Measurements from ENCODE around the gene C4BPB.

Gene C4BPB

GRCh38 chr1:207070811-207071210 lies 17.8 kb upstream of the C4BPB start:
- H3K56ac ChIP-seq (ENCODE audit: low read length): no peak overlapping the region
- H3K18ac ChIP-seq (ENCODE audit: low read length): no peak overlapping the region
- H2BK15ac ChIP-seq (replicated peaks; ENCODE audit: low read depth): no peak overlapping the region
- no peak overlapping the region for H4K5ac ChIP-seq (ENCODE audit: low read length)
- no CpG with 5 or more reads among the region's 4 CpGs for WGBS (ENCODE audit: extremely low coverage, insufficient coverage, low lambda C conversion rate)
- H2AK5ac ChIP-seq (ENCODE audit: low read length): no peak overlapping the region
- no peaks in the 10 kb centered on the region for H3K79me2 ChIP-seq (ENCODE audit: control insufficient read depth, insufficient read depth, low read length)
- H3K36me3 ChIP-seq (ENCODE audit: control insufficient read depth, insufficient read depth, low read length): no peaks in the 10 kb centered on the region
- no peaks in the 10 kb centered on the region for H3K79me1 ChIP-seq (ENCODE audit: low read length)
- no peak overlapping the region for H4K8ac ChIP-seq (ENCODE audit: low read depth, low read length)
- no peak overlapping the region for H3K23ac ChIP-seq (ENCODE audit: low read length)
- no peak for DNase-seq
- no peak overlapping the region for H2BK5ac ChIP-seq (ENCODE audit: low read length)
- H2BK120ac ChIP-seq (ENCODE audit: low read depth, low read length): no peak overlapping the region
- H3K9ac ChIP-seq (ENCODE audit: low read length): no peak overlapping the region
- H3K4ac ChIP-seq (ENCODE audit: low read depth, low read length): no peak overlapping the region
- no peaks in the 10 kb centered on the region for H3K4me1 ChIP-seq (ENCODE audit: control insufficient read depth, low read depth, low read length)
- H3K4me2 ChIP-seq (ENCODE audit: low read length): no peak overlapping the region
- no peaks in the 10 kb centered on the region for H3K27me3 ChIP-seq (ENCODE audit: insufficient read depth, low read length, poor library complexity)
- no peak overlapping the region for H3K27ac ChIP-seq (ENCODE audit: low read depth, low read length)
- H3K4me3 ChIP-seq (ENCODE audit: low read length): no peak overlapping the region

DNA sequence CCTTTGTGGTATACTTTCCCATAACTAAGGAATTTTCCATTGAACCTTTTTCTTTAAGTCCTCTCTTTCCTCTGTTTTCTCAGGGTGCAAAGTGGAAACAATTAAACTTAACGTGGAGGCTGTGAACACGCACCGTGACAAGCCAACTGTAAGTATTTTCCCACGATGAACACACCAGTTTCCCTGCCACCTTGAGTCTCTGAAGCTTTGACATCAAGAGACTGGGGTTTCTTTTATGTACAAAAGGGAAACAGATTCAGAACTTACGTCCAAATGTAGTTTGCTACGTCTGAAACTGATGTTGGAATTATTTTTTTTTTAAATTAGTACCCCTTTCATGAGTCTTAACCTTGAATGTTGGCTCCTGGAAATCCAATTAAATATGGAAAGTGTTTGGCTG lies 17.2 kb upstream of the C4BPB start:
- H3K27me3 ChIP-seq (ENCODE audit: insufficient read depth, low read length, poor library complexity): no peaks in the 10 kb centered on the region
- no peak overlapping the region for H3K56ac ChIP-seq (ENCODE audit: low read length)
- no CpG with 5 or more reads among the region's 6 CpGs for WGBS (ENCODE audit: extremely low coverage, insufficient coverage, low lambda C conversion rate)
- H2BK15ac ChIP-seq (replicated peaks; ENCODE audit: low read depth): no peak overlapping the region
- no peaks in the 10 kb centered on the region for H3K79me1 ChIP-seq (ENCODE audit: low read length)
- DNase-seq: no peak
- no peaks in the 10 kb centered on the region for H3K79me2 ChIP-seq (ENCODE audit: control insufficient read depth, insufficient read depth, low read length)
- no peak overlapping the region for H4K8ac ChIP-seq (ENCODE audit: low read depth, low read length)
- H2BK5ac ChIP-seq (ENCODE audit: low read length): no peak overlapping the region
- H3K36me3 ChIP-seq (ENCODE audit: control insufficient read depth, insufficient read depth, low read length): no peaks in the 10 kb centered on the region
- no peak overlapping the region for H3K18ac ChIP-seq (ENCODE audit: low read length)
- no peak overlapping the region for H2BK120ac ChIP-seq (ENCODE audit: low read depth, low read length)
- H3K4me1 ChIP-seq (ENCODE audit: control insufficient read depth, low read depth, low read length): no peaks in the 10 kb centered on the region
- H4K5ac ChIP-seq (ENCODE audit: low read length): no peak overlapping the region
- H2AK5ac ChIP-seq (ENCODE audit: low read length): no peak overlapping the region
- no peak overlapping the region for H3K4ac ChIP-seq (ENCODE audit: low read depth, low read length)
- H3K4me2 ChIP-seq (ENCODE audit: low read length): no peak overlapping the region
- H3K27ac ChIP-seq (ENCODE audit: low read depth, low read length): no peak overlapping the region
- H3K9ac ChIP-seq (ENCODE audit: low read length): no peak overlapping the region
- H3K23ac ChIP-seq (ENCODE audit: low read length): no peak overlapping the region
- no peak overlapping the region for H3K4me3 ChIP-seq (ENCODE audit: low read length)

GRCh38 chr1:207072233-207072632 lies 16.4 kb upstream of the C4BPB start:
- Histone ChIP-seq H3K23ac (ENCODE audit: low read length) (no peak overlapping the region), H3K79me1 (ENCODE audit: low read length) (no peaks in the 10 kb centered on the region), H3K9ac (ENCODE audit: low read length) (no peak overlapping the region), H4K8ac (ENCODE audit: low read depth, low read length) (no peak overlapping the region), H3K4me3 (ENCODE audit: low read length) (no peak overlapping the region), H3K27me3 (ENCODE audit: insufficient read depth, low read length, poor library complexity) (no peaks in the 10 kb centered on the region), H3K27ac (ENCODE audit: low read depth, low read length) (no peak overlapping the region), H3K4me1 (ENCODE audit: control insufficient read depth, low read depth, low read length) (no peaks in the 10 kb centered on the region), H3K36me3 (ENCODE audit: control insufficient read depth, insufficient read depth, low read length) (no peaks in the 10 kb centered on the region), H2AK5ac (ENCODE audit: low read length) (no peak overlapping the region), H2BK120ac (ENCODE audit: low read depth, low read length) (no peak overlapping the region), H2BK5ac (ENCODE audit: low read length) (no peak overlapping the region), H3K4ac (ENCODE audit: low read depth, low read length) (no peak overlapping the region), H3K18ac (ENCODE audit: low read length) (no peak overlapping the region), H3K56ac (ENCODE audit: low read length) (no peak overlapping the region), H3K4me2 (ENCODE audit: low read length) (no peak overlapping the region), H2BK15ac (replicated peaks; ENCODE audit: low read depth) (no peak overlapping the region), H4K5ac (ENCODE audit: low read length) (no peak overlapping the region), H3K79me2 (ENCODE audit: control insufficient read depth, insufficient read depth, low read length) (no peaks in the 10 kb centered on the region)
- WGBS (ENCODE audit: extremely low coverage, insufficient coverage, low lambda C conversion rate): no CpG with 5 or more reads among the region's 8 CpGs
- no peak for DNase-seq

DNA sequence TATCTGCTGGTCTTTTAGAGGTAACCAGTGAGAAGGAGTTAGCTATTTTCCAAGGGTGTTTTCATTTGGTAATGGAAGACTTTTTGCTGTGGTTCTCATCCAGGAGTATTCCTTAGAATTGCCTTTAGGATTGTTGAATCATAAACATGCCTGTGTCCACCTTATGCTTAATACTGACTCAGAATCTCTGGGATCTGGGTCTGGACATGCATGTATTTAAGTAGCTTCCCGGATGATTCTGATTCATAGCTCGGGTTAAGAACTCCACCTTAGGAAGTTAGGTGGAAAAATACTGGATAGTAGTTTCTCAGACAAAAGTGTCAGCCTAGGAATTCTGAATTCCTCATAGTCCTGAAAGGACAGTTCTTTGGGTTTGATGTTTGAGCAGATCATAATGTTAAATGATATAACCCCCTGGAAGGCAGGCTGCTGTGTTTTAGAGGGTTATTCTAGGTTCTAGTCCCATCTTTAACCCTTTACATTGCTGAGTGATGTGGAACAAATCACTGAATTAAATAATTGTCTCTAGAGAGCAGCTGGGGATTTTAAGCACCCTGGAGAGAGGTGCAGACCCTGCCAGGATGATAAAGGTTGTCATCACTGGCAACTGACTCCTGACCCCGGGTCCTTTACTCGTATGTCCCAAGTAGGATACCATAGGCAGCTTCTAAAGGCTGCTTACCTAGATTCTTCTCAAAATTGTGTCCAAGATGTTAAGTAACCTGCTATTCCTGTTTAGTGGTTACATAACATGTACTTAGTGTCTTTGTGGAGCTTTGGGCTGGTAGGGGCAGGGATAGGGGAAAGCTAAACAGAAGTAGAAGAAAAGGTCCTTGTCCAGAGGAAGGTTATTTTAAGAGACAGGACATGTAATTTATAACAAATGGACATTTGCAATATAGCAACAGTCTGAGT lies 14.5 kb upstream of the C4BPB start:
- no peaks in the 10 kb centered on the region for H3K79me2 ChIP-seq (ENCODE audit: control insufficient read depth, insufficient read depth, low read length)
- no peak for DNase-seq
- H3K56ac ChIP-seq (ENCODE audit: low read length): no peak overlapping the region
- H2BK15ac ChIP-seq (replicated peaks; ENCODE audit: low read depth): no peak overlapping the region
- no peak overlapping the region for H3K18ac ChIP-seq (ENCODE audit: low read length)
- no peak overlapping the region for H3K4me2 ChIP-seq (ENCODE audit: low read length)
- no peak overlapping the region for H4K8ac ChIP-seq (ENCODE audit: low read depth, low read length)
- no peak overlapping the region for H3K4me3 ChIP-seq (ENCODE audit: low read length)
- no peak overlapping the region for H2BK5ac ChIP-seq (ENCODE audit: low read length)
- no peak overlapping the region for H2AK5ac ChIP-seq (ENCODE audit: low read length)
- no peak overlapping the region for H2BK120ac ChIP-seq (ENCODE audit: low read depth, low read length)
- H3K9ac ChIP-seq (ENCODE audit: low read length): no peak overlapping the region
- no peak overlapping the region for H3K4ac ChIP-seq (ENCODE audit: low read depth, low read length)
- H3K79me1 ChIP-seq (ENCODE audit: low read length): no peaks in the 10 kb centered on the region
- WGBS (ENCODE audit: extremely low coverage, insufficient coverage, low lambda C conversion rate): no CpG with 5 or more reads among the region's 4 CpGs
- H3K36me3 ChIP-seq (ENCODE audit: control insufficient read depth, insufficient read depth, low read length): no peaks in the 10 kb centered on the region
- H3K23ac ChIP-seq (ENCODE audit: low read length): no peak overlapping the region
- H4K5ac ChIP-seq (ENCODE audit: low read length): no peak overlapping the region
- H3K27ac ChIP-seq (ENCODE audit: low read depth, low read length): no peak overlapping the region
- H3K27me3 ChIP-seq (ENCODE audit: insufficient read depth, low read length, poor library complexity): no peaks in the 10 kb centered on the region
- no peaks in the 10 kb centered on the region for H3K4me1 ChIP-seq (ENCODE audit: control insufficient read depth, low read depth, low read length)

DNA sequence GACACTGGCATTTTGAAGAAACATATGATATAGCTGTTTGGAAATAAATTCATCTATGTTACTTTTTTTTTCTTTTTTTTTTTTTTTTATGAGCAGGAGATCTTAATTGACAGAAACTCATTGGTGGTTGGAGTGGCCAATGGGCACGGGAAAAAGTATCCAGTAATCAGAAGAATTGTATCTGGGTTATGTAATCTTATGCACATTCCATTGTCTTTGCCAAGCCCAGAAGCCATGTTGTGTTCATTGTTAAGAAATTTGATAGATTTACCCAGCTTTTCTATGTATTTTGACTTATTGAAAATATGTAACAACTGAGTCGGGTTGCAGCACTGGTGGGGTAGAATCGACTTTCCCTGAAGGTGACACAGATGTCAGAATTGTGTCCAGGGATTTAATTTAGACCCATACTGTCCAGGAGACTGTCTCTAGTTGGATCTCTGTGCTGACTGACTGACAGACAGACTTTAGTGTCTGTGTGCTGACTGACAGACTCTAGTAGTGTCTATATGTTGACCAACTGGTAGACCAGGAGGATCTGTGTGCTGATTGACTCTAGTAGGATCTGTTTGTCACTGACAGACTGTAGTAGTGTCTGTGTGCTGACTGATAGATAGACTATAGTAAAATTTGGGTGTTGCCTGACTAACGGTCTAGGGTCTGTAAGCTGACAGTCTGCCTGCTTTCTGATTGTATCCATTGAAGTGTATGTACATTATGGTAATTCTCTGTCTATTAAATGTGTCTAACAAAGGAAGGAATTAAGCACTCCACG lies 12.3 kb upstream of the C4BPB start:
- DNase-seq: no peak
- no peak overlapping the region for H4K8ac ChIP-seq (ENCODE audit: low read depth, low read length)
- H4K5ac ChIP-seq (ENCODE audit: low read length): no peak overlapping the region
- H3K4me3 ChIP-seq (ENCODE audit: low read length): no peak overlapping the region
- H2BK15ac ChIP-seq (replicated peaks; ENCODE audit: low read depth): no peak overlapping the region
- H2AK5ac ChIP-seq (ENCODE audit: low read length): no peak overlapping the region
- no peaks in the 10 kb centered on the region for H3K79me1 ChIP-seq (ENCODE audit: low read length)
- no peaks in the 10 kb centered on the region for H3K79me2 ChIP-seq (ENCODE audit: control insufficient read depth, insufficient read depth, low read length)
- H3K27me3 ChIP-seq (ENCODE audit: insufficient read depth, low read length, poor library complexity): no peaks in the 10 kb centered on the region
- no peak overlapping the region for H2BK120ac ChIP-seq (ENCODE audit: low read depth, low read length)
- no peak overlapping the region for H3K4ac ChIP-seq (ENCODE audit: low read depth, low read length)
- no peak overlapping the region for H3K18ac ChIP-seq (ENCODE audit: low read length)
- no peak overlapping the region for H3K56ac ChIP-seq (ENCODE audit: low read length)
- no peaks in the 10 kb centered on the region for H3K4me1 ChIP-seq (ENCODE audit: control insufficient read depth, low read depth, low read length)
- H3K9ac ChIP-seq (ENCODE audit: low read length): no peak overlapping the region
- no peak overlapping the region for H3K27ac ChIP-seq (ENCODE audit: low read depth, low read length)
- no peaks in the 10 kb centered on the region for H3K36me3 ChIP-seq (ENCODE audit: control insufficient read depth, insufficient read depth, low read length)
- no peak overlapping the region for H3K4me2 ChIP-seq (ENCODE audit: low read length)
- H2BK5ac ChIP-seq (ENCODE audit: low read length): no peak overlapping the region
- WGBS (ENCODE audit: extremely low coverage, insufficient coverage, low lambda C conversion rate): no CpG with 5 or more reads among the region's 5 CpGs
- H3K23ac ChIP-seq (ENCODE audit: low read length): no peak overlapping the region

Data from mesendoderm (in vitro differentiated cells).